GM21723 (cell line): ENCODE data around the gene GALT.
"Not testable (repeated sequence)": the region's sequence is repeated elsewhere in the genome, so short reads cannot be mapped to it uniquely, and the experiment has no call there.

ENCODE experiments used
- ATAC-seq: cut with Tn5 transposase; IDR thresholded peaks from one replicate; pipeline ENCODE4 v1.9.1; 2021; ENCODE audit warnings: mild to moderate bottlenecking, moderate library complexity; ENCODE audit not compliant: unreplicated experiment

GALT gene

GRCh38 chr9:34627716-34628655, 18.5 kb upstream of the GALT start:
- ATAC-seq = no peak

GRCh38 chr9:34628656-34629490, 17.6 kb upstream of the GALT start, which contains the start of gene ARID3C:
TSS of gene ARID3C (minus strand) at chr9:34629066. CDS start at chr9:34628014, 1,052 bp downstream.
- no peak for ATAC-seq

GRCh38 chr9:34629491-34629808, 17.0 kb upstream of the GALT start:
- ATAC-seq = no peak

GRCh38 chr9:34630402-34631154, 15.9 kb upstream of the GALT start:
- ATAC-seq = no peak

DNA sequence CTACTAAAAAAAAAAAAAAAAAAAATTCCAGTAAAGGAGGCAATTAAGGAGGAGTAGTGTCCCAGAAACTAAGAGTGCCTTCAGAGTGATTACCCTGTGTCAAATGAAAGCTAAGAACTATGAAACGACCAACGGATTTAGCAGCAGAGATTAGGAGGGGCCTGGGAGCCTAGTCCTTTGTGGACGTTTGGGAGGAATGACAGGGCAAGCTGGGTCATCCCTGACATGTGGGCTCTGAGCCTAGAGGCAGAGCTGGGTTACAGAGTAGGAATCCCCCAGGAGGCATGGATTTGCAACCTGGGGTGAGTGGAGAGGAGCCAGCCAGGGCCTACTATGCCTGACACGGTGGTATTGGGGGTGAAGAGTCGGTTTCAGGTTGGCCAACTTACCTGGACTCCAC, 13.3 kb upstream of the GALT start:
- no peak for ATAC-seq

GRCh38 chr9:34633851-34634550, 12.5 kb upstream of the GALT start:
- no peak for ATAC-seq

DNA sequence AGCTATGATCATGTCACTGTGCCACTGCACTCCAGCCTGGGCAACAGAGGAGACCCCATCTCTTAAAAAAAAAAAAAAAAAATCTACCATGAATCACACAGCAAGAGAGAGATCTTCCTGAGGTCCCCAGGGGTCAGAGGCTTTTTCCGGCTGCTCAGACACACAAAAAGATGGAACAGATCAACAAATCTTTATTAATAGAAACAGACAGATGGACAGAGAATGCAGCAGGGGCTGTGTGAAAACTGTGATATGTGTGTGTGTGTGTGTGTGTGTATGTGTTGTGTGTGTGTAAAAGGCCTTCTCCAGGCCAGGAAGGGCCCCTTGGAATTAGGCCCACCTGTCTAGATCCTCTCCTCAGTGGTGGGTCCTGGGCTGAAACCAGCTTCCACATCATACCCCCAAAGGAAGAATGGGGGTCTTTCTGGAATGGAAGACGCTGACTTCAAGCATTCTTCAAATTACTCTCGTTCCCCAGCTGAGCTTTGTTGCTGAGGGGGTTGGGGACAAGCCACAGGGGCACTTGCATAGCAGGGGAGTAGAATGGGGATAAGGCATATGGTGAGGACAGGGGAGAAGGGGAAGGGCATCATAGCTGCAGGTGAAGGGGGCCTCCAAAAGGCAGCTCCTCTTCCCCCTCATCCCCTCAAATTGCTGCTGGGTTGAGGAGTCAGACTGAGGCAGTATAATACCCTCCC, 11.8 kb upstream of the GALT start:
- ATAC-seq = no peak

DNA sequence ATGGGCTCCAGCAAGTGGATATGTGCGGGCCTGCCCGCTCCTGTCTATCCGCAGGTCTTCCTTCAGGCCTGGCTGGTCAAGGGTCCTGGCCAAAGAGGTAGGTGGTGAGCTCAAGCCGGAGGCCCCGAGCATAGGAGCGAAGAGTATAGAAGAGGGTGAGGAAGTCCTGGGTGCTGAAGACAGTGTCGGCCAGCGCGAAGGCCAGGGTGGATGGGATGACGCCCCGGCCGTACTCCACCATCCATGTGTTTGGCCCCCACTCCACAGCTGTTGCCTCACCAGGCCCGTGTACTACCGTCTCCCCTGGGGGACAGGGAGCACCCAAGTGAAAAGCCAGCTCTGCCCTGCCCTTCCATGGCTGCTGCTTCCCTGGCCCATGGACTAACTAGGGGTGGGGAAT, 10.9 kb upstream of the GALT start:
- ATAC-seq = no peak

DNA sequence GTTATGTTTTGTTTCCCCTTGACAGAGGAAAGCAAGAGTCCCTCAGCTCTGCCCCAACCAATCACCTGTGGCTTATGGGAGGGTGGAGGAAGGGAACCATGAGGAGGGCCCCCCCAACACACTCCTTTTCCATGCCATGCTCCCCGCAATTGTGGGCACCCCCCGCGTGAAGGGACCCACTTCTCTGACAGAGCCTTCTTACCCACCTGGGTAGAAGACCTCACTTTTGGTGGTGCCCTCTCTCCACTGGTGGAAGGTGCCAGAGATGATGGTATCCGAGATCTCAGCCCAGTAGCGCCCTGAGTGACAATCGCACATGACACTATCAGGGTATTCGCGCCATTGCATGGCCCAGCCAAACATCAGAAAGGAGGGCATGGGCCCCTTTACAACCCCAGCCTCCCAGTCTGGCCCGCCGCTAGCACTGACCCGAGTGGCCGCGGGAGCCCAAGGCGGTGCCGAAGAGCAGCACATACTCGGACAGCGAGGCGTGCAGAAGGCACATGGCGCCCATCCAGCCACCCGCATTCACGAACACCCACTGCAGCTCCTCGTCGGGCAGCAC, 9.6 kb upstream of the GALT start:
- no peak for ATAC-seq

- peak; percentile 88 for ATAC-seq
Observed at GRCh38 chr9:34637356-34638137, 8.9 kb upstream of the GALT start, which contains the start of gene SIGMAR1. TSS of gene SIGMAR1 (minus strand) at chr9:34637787. CDS start at chr9:34637697, 90 bp downstream.

GRCh38 chr9:34638138-34638445, 8.4 kb upstream of the GALT start:
- no peak for ATAC-seq

- ATAC-seq = not testable (repeated sequence)
Observed at GRCh38 chr9:34639322-34639721, 7.2 kb upstream of the GALT start.

DNA sequence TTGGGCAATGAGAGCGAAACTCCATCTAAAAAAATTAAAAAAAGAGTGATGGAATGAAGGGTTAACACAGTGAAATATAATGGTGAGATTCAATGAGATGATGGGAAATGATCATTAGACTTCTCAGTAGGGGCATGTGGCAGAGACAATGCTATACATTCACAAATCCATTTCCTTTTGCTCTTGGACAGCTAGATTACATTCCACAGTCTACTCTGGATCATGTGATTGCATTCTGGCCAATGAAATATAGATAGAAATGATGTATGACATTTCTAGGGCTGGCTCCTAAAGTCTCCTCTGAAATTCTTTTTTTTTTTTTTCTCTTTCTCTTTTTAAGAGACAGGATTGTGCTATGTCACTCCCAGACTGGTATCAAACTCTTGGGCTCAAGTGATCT, 3.8 kb upstream of the GALT start:
- ATAC-seq = no peak

DNA sequence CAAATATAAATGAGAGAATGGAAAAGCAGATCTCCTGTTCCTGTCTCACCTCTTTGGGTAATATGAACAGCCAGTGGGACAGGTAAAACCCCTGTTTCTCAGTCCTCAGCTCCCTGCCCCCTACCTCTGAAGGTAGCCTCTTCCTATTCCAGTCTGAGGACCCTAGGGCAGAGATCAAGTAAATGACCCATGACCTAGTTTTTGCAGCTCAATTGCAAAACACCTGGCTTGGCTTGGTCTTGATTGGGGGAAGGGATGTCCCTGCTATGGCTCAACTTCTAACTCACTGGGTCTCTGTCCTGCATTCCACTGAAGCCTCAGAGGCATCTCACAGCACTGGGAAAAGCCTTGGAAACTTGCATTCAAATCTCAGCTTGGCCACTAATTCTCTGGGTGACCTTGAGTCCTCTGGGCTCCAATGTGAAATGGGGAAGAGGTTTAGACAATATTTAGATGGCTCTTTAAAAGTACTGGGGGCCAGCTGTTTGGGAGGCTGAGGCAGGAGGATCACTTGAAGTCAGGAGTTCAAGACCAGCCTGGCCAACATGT, 1.6 kb upstream of the GALT start:
- ATAC-seq = no peak

DNA sequence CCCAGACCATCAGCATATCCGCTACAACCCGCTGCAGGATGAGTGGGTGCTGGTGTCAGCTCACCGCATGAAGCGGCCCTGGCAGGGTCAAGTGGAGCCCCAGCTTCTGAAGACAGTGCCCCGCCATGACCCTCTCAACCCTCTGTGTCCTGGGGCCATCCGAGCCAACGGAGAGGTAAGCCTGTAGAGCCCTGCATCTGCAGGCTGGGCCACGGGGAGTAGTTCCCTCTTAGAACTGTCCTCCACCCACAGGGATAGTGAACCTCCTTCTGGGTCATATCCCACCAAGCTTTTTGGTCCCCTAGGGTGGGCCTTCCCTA, 569 bp downstream of the GALT start:
- ATAC-seq = no peak

DNA sequence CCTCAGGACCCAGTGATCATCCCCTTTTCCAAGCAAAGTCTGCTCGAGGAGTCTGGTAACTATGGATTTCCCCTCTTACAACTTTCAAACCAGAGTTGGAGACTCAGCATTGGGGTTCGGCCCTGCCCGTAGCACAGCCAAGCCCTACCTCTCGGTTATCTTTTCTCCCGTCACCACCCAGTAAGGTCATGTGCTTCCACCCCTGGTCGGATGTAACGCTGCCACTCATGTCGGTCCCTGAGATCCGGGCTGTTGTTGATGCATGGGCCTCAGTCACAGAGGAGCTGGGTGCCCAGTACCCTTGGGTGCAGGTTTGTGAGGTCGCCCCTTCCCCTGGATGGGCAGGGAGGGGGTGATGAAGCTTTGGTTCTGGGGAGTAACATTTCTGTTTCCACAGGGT, 1.2 kb downstream of the GALT start:
- no peak for ATAC-seq

GRCh38 chr9:34648673-34649072, 2.2 kb downstream of the GALT start:
- ATAC-seq = no peak

DNA sequence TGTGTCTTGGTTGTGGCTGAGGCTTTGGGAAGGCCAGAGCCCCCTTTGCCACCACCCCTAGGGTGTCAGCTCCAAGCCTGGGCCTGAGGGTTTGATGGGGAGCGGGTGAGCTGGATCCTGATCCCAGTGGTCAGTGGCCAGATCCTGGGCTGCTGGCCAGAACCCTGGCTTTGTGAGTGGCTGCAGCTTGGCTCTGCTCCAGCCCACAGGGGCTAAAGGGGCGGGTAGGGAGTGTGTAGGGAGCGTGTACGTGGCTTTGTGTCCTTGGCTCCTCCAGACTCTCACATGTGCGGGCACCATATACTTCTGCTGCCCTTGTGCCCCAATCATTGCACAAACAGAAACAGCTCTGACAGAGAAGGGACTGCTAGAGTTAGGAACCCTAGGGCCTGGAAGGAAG, 4.3 kb downstream of the GALT start:
- no peak for ATAC-seq

- no peak for ATAC-seq
Observed at GRCh38 chr9:34651321-34651720, 4.8 kb downstream of the GALT start.
